ENCODE results near the gene PRSS22.

DNA sequence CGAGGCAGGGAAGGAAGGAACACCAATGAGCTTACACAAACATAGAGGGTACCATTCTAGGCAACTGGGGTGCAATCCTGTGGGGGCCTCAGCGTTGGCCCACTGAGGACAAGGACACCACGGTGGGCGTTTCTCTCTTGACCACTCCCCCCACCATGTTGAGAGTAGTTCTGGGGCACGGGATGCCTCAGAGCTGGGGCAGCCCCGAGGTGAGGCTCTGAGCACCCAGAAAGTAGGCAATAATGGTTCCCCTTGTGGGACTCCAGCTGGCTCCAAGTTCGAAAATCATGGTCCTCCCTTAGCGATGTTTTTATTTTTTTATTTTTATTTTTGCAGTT lies 35.8 kb downstream of the PRSS22 start:
- TF ChIP-seq, protein P1, sequence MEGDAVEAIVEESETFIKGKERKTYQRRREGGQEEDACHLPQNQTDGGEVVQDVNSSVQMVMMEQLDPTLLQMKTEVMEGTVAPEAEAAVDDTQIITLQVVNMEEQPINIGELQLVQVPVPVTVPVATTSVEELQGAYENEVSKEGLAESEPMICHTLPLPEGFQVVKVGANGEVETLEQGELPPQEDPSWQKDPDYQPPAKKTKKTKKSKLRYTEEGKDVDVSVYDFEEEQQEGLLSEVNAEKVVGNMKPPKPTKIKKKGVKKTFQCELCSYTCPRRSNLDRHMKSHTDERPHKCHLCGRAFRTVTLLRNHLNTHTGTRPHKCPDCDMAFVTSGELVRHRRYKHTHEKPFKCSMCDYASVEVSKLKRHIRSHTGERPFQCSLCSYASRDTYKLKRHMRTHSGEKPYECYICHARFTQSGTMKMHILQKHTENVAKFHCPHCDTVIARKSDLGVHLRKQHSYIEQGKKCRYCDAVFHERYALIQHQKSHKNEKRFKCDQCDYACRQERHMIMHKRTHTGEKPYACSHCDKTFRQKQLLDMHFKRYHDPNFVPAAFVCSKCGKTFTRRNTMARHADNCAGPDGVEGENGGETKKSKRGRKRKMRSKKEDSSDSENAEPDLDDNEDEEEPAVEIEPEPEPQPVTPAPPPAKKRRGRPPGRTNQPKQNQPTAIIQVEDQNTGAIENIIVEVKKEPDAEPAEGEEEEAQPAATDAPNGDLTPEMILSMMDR (optimal IDR thresholded peaks at IDR 0.05 in 1 of 3, IDR thresholded peaks at IDR 0.05 in 1 of 3, conservative IDR thresholded peaks at IDR 0.05 in 1 of 3; ENCODE audit: extremely low read depth in 1 of 3, insufficient read depth in 2 of 3, low read length in 3 of 3), result no peak
- no peak for TF ChIP-seq EZH2 (IDR thresholded peaks at IDR 0.05; ENCODE audit: low read length)
